Mesenchymal stem cell (in vitro differentiated cells and primary cell): Measurements from ENCODE around the gene ARAP3.
A peak's percentile ranks its signal among the peaks of the same experiment; 100 is the strongest.

ENCODE experiments used
- DNase-seq: peaks from one replicate; pipeline ENCODE4 v3.0.0-alpha.2; 2013
- H2AFZ ChIP-seq: one replicate; pipeline ENCODE4 v1.6.1; 2013; ENCODE audit warnings: low read depth, mild to moderate bottlenecking, control low read depth, inconsistent platforms, low read length, moderate library complexity
- H2AK5ac ChIP-seq: 2 replicates; pipeline ENCODE4 v1.6.1; 2013; ENCODE audit warnings: low read length, moderate library complexity, mild to moderate bottlenecking, inconsistent platforms; ENCODE audit not compliant: severe bottlenecking
- H2BK120ac ChIP-seq: one replicate; pipeline ENCODE4 v1.6.1; 2013; ENCODE audit warnings: low read depth, mild to moderate bottlenecking, inconsistent platforms, low read length, moderate library complexity
- H2BK12ac ChIP-seq, 2 experiments: one replicate each; pipeline ENCODE4 v1.6.1; 2013; ENCODE audit warnings: inconsistent platforms in 2 of 2, low read length in 2 of 2, mild to moderate bottlenecking in 2 of 2, moderate library complexity in 2 of 2, control low read depth in 1 of 2
- H2BK15ac ChIP-seq: one replicate; pipeline ENCODE4 v1.6.1; 2013; ENCODE audit warnings: mild to moderate bottlenecking, low read depth, inconsistent platforms; ENCODE audit not compliant: poor library complexity, severe bottlenecking
- H2BK5ac ChIP-seq: 2 replicates; pipeline ENCODE4 v1.6.1; 2013; ENCODE audit warnings: low read depth, mild to moderate bottlenecking, low read length, control low read depth, inconsistent platforms; ENCODE audit not compliant: poor library complexity, severe bottlenecking
- H3K14ac ChIP-seq, 2 experiments: one replicate each; pipeline ENCODE4 v1.6.1; 2013; ENCODE audit warnings: inconsistent platforms in 2 of 2, low read length in 2 of 2, control low read depth in 1 of 2, mild to moderate bottlenecking in 1 of 2, moderate library complexity in 1 of 2
- H3K18ac ChIP-seq, 2 experiments: one replicate each; pipeline ENCODE4 v1.6.1; 2013; ENCODE audit warnings: inconsistent platforms in 2 of 2, low read length in 2 of 2, control low read depth in 1 of 2, low read depth in 1 of 2, mild to moderate bottlenecking in 1 of 2
- H3K23ac ChIP-seq, 2 experiments: one replicate each; pipeline ENCODE4 v1.6.1; 2013; ENCODE audit warnings: inconsistent platforms in 2 of 2, low read length in 2 of 2, mild to moderate bottlenecking in 2 of 2, moderate library complexity in 2 of 2, control low read depth in 1 of 2
- H3K27ac ChIP-seq: 2 replicates; pipeline ENCODE4 v1.5.1; 2013; ENCODE audit warnings: mild to moderate bottlenecking, moderate library complexity, low read length, control low read depth, inconsistent platforms; ENCODE audit not compliant: poor library complexity, severe bottlenecking
- H3K27me3 ChIP-seq, 2 experiments: 2 replicates each; pipeline versions ENCODE4 v1.6.1 to v1.7.0; 2013; ENCODE audit warnings: low read length in 2 of 2, mild to moderate bottlenecking in 2 of 2, moderate library complexity in 2 of 2, control low read depth in 1 of 2, inconsistent platforms in 1 of 2; ENCODE audit not compliant: control insufficient read depth in 1 of 2, insufficient read depth in 1 of 2
- H3K36me3 ChIP-seq, 2 experiments: 2 replicates each; pipeline versions ENCODE4 v1.6.1 to v1.7.0; 2013; ENCODE audit warnings: low read length in 2 of 2, control low read depth in 1 of 2, inconsistent platforms in 1 of 2, low read depth in 1 of 2, mild to moderate bottlenecking in 1 of 2; ENCODE audit not compliant: insufficient read depth in 2 of 2, control insufficient read depth in 1 of 2
- H3K4ac ChIP-seq, 2 experiments: one replicate each; pipeline ENCODE4 v1.6.1; 2013; ENCODE audit warnings: inconsistent platforms in 2 of 2, low read length in 2 of 2, mild to moderate bottlenecking in 2 of 2, moderate library complexity in 2 of 2, control low read depth in 1 of 2, low read depth in 1 of 2
- H3K4me1 ChIP-seq: 2 replicates; pipeline ENCODE4 v1.6.1; 2013; ENCODE audit warnings: low read depth, low read length, control low read depth; ENCODE audit not compliant: control insufficient read depth, insufficient read depth
- H3K4me2 ChIP-seq: 2 replicates; pipeline ENCODE4 v1.6.1; 2013; ENCODE audit warnings: low read length, mild to moderate bottlenecking, inconsistent platforms; ENCODE audit not compliant: poor library complexity, severe bottlenecking
- H3K4me3 ChIP-seq, 2 experiments: 2 replicates each; pipeline versions ENCODE4 v1.5.1 to v1.7.0; 2013; ENCODE audit warnings: low read length in 2 of 2, mild to moderate bottlenecking in 2 of 2, control low read depth in 1 of 2, low read depth in 1 of 2; ENCODE audit not compliant: insufficient read depth in 1 of 2
- H3K79me1 ChIP-seq: replicated peaks from 2 replicates; pipeline ENCODE4 v1.6.1; 2013; ENCODE audit warnings: mild to moderate bottlenecking, control low read depth, low read length, inconsistent platforms; ENCODE audit not compliant: poor library complexity, severe bottlenecking
- H3K9ac ChIP-seq: 2 replicates; pipeline ENCODE4 v1.7.0; 2013; ENCODE audit warnings: mild to moderate bottlenecking, low read length, moderate library complexity
- H3K9me3 ChIP-seq: 2 replicates; pipeline ENCODE4 v1.7.0; 2013; ENCODE audit warnings: mild to moderate bottlenecking, low read length; ENCODE audit not compliant: control insufficient read depth
- H4K8ac ChIP-seq: one replicate; pipeline ENCODE4 v1.6.1; 2013; ENCODE audit warnings: inconsistent platforms, mild to moderate bottlenecking, low read length, moderate library complexity
- H4K91ac ChIP-seq: one replicate; pipeline ENCODE4 v1.6.1; 2013; ENCODE audit warnings: mild to moderate bottlenecking, low read length, inconsistent platforms
- WGBS: methylation state at CpG from one replicate; pipeline ENCODE4 v1.1.7; 2013; ENCODE audit warnings: mixed read lengths; 5-methylcytosine and 5-hydroxymethylcytosine counted together

Gene ARAP3

GRCh38 chr5:141692919-141693725, 11.1 kb upstream of the ARAP3 start:
- WGBS: 74% methylated on average over 24 of the region's 25 CpGs
- no peaks in the 10 kb centered on the region for H3K36me3 ChIP-seq
- H3K18ac ChIP-seq: no peak overlapping the region

GRCh38 chr5:141692533-141692888, 10.5 kb upstream of the ARAP3 start:
- DNase-seq: no peak
- H3K4me1 ChIP-seq: peaks cover 23% of the 10 kb centered on the region
- no peak overlapping the region for H3K27ac ChIP-seq
- H2BK12ac ChIP-seq: no peak overlapping the region
- peak overlapping the region in 1 of 2 experiments; percentile 27 for H3K14ac ChIP-seq
- no peak overlapping the region for H2BK5ac ChIP-seq
- H3K18ac ChIP-seq: no peak overlapping the region
- H4K91ac ChIP-seq: no peak overlapping the region
- H3K27me3 ChIP-seq: peaks cover 46 to 47% of the 10 kb centered on the region in 2 experiments
- H4K8ac ChIP-seq: no peak overlapping the region
- no peak overlapping the region for H2BK120ac ChIP-seq
- no peaks in the 10 kb centered on the region for H3K36me3 ChIP-seq
- H3K4me2 ChIP-seq: peak overlapping the region; percentile 55
- H3K4me3 ChIP-seq: peak overlapping the region in 1 of 2 experiments; percentile 73
- peak overlapping the region; percentile 40 for H3K9ac ChIP-seq
- no peaks in the 10 kb centered on the region for H3K79me1 ChIP-seq
- WGBS: 26% methylated on average over 5 of the region's 5 CpGs
- H3K9me3 ChIP-seq: no peaks in the 10 kb centered on the region
- no peak overlapping the region for H3K4ac ChIP-seq
- H2AK5ac ChIP-seq: no peak overlapping the region
- H2BK15ac ChIP-seq: no peak overlapping the region
- H3K23ac ChIP-seq: peak overlapping the region in 1 of 2 experiments; percentile 40
- H2AFZ ChIP-seq: peak overlapping the region; percentile 30

More at GRCh38 chr5:141692919-141693725, 11.1 kb upstream of the ARAP3 start:
- Histone ChIP-seq H3K27ac (no peak overlapping the region), H3K23ac (no peak overlapping the region), H3K4me1 (peaks cover 23% of the 10 kb centered on the region), H2AK5ac (no peak overlapping the region), H3K9ac (no peak overlapping the region), H2BK120ac (no peak overlapping the region), H3K9me3 (no peaks in the 10 kb centered on the region), H3K4ac (no peak overlapping the region), H3K79me1 (no peaks in the 10 kb centered on the region), H2BK15ac (no peak overlapping the region), H2BK5ac (no peak overlapping the region), H4K91ac (no peak overlapping the region), H3K4me2 (no peak overlapping the region), H3K4me3 (no peak overlapping the region), H3K27me3 (peaks cover 52 to 53% of the 10 kb centered on the region in 2 experiments), H4K8ac (no peak overlapping the region), H3K14ac (no peak overlapping the region), H2AFZ (no peak overlapping the region), H2BK12ac (no peak overlapping the region)
- DNase-seq: peak; percentile 32

GRCh38 chr5:141691867-141692532, 10.0 kb upstream of the ARAP3 start:
- no peak overlapping the region for H3K27ac ChIP-seq
- DNase-seq: peak; percentile 80
- H3K27me3 ChIP-seq: peaks cover 41 to 42% of the 10 kb centered on the region in 2 experiments
- H3K4me3 ChIP-seq: peak overlapping the region; percentile 38 to 73
- no peak overlapping the region for H4K8ac ChIP-seq
- no peak overlapping the region for H2BK15ac ChIP-seq
- peak overlapping the region; percentile 30 for H2AFZ ChIP-seq
- no peak overlapping the region for H3K18ac ChIP-seq
- no peak overlapping the region for H3K4ac ChIP-seq
- no peaks in the 10 kb centered on the region for H3K79me1 ChIP-seq
- H3K9ac ChIP-seq: peak overlapping the region; percentile 40
- no peak overlapping the region for H2BK120ac ChIP-seq
- H2BK5ac ChIP-seq: no peak overlapping the region
- H3K4me1 ChIP-seq: peaks cover 25% of the 10 kb centered on the region
- H3K4me2 ChIP-seq: peak overlapping the region; percentile 55
- H2BK12ac ChIP-seq: no peak overlapping the region
- no peak overlapping the region for H3K23ac ChIP-seq
- H3K36me3 ChIP-seq: no peaks in the 10 kb centered on the region
- no peak overlapping the region for H3K14ac ChIP-seq
- no peaks in the 10 kb centered on the region for H3K9me3 ChIP-seq
- 4% methylated on average over 30 of the region's 30 CpGs for WGBS
- H2AK5ac ChIP-seq: no peak overlapping the region
- H4K91ac ChIP-seq: no peak overlapping the region

- no peak overlapping the region for H2BK120ac ChIP-seq
- WGBS: 82% methylated on average over 9 of the region's 9 CpGs
- H3K4me1 ChIP-seq: peaks cover 25% of the 10 kb centered on the region
- no peak overlapping the region for H3K14ac ChIP-seq
- H3K9me3 ChIP-seq: no peaks in the 10 kb centered on the region
- no peak overlapping the region for H3K4me3 ChIP-seq
- peaks cover 34 to 36% of the 10 kb centered on the region in 2 experiments for H3K27me3 ChIP-seq
- no peak overlapping the region for H2BK5ac ChIP-seq
- H3K79me1 ChIP-seq: no peaks in the 10 kb centered on the region
- no peaks in the 10 kb centered on the region for H3K36me3 ChIP-seq
- H2BK12ac ChIP-seq: no peak overlapping the region
- no peak overlapping the region for H3K18ac ChIP-seq
- no peak overlapping the region for H3K23ac ChIP-seq
- no peak overlapping the region for H2BK15ac ChIP-seq
- H3K4me2 ChIP-seq: no peak overlapping the region
- no peak overlapping the region for H3K9ac ChIP-seq
- H3K27ac ChIP-seq: no peak overlapping the region
- H4K91ac ChIP-seq: no peak overlapping the region
- H2AFZ ChIP-seq: no peak overlapping the region
- no peak for DNase-seq
- no peak overlapping the region for H3K4ac ChIP-seq
- no peak overlapping the region for H2AK5ac ChIP-seq
- no peak overlapping the region for H4K8ac ChIP-seq
These were observed 9.3 kb upstream of the ARAP3 start for GRCh38 chr5:141691286-141691866.
